SK-N-SH treated with all-trans-retinoic acid at 6 μM for 48 hours (cell line): ENCODE measurements around the gene SCYL3.

Source experiments
- ARNTL ChIP-seq: fragments of 450-650 bp; formaldehyde crosslinking; IDR thresholded peaks from 2 replicates; pipeline ENCODE4 v1.5.0; 2020; ENCODE audit warnings: low read depth, mild to moderate bottlenecking, moderate library complexity, borderline replicate concordance
- CREB5 ChIP-seq: fragments of 250-450 bp; sonication (Bioruptor Pico); IDR thresholded peaks from 2 replicates; pipeline ENCODE4 v1.5.1; 2020; ENCODE audit warnings: low read depth, mild to moderate bottlenecking, moderate library complexity
- CSRNP3 ChIP-seq: fragments of 250-450 bp; sonication (Bioruptor Pico); IDR thresholded peaks from 2 replicates; pipeline ENCODE4 v1.5.1; 2021; ENCODE audit warnings: mild to moderate bottlenecking, moderate library complexity
- GLIS3 ChIP-seq: fragments of 250-450 bp; sonication (Bioruptor Pico); IDR thresholded peaks from 2 replicates; pipeline ENCODE4 v1.5.0; 2020; ENCODE audit warnings: mild to moderate bottlenecking, moderate library complexity
- POU6F1 ChIP-seq: fragments of 250-450 bp; sonication (Bioruptor Pico); IDR thresholded peaks from 2 replicates; pipeline ENCODE4 v1.8.0; 2021; ENCODE audit warnings: low read depth, mild to moderate bottlenecking, moderate library complexity, borderline replicate concordance
- ZFP3 ChIP-seq: fragments of 250-450 bp; sonication (Bioruptor Pico); IDR thresholded peaks from 2 replicates; pipeline ENCODE4 v1.5.0; 2020; ENCODE audit warnings: mild to moderate bottlenecking, moderate library complexity
- ZFP30 ChIP-seq: fragments of 450-650 bp; formaldehyde crosslinking; IDR thresholded peaks from 2 replicates; pipeline ENCODE4 v1.5.0; 2022; ENCODE audit warnings: mild to moderate bottlenecking, moderate library complexity
- ZNF70 ChIP-seq: fragments of 450-650 bp; formaldehyde crosslinking; IDR thresholded peaks from 2 replicates; pipeline ENCODE4 v1.5.0; 2020; ENCODE audit warnings: mild to moderate bottlenecking, moderate library complexity
- ZNF8 ChIP-seq: fragments of 450-650 bp; formaldehyde crosslinking; IDR thresholded peaks from 2 replicates; pipeline ENCODE4 v1.5.0; 2020; ENCODE audit warnings: mild to moderate bottlenecking, moderate library complexity

- no peak for TF ChIP-seq CREB5 (CRISPR knock-in tag)
- no peak for TF ChIP-seq ZFP3
- no peak for TF ChIP-seq GLIS3 (CRISPR knock-in tag)
- no peak for TF ChIP-seq ZNF70 (CRISPR knock-in tag)
- TF ChIP-seq CSRNP3 (CRISPR knock-in tag) = no peak
- no peak for TF ChIP-seq ARNTL (CRISPR knock-in tag)
- TF ChIP-seq POU6F1 (CRISPR knock-in tag) = no peak
- no peak for TF ChIP-seq ZNF8 (CRISPR knock-in tag)
- no peak for TF ChIP-seq ZFP30 (CRISPR knock-in tag)
Observed at GRCh38 chr1:169860750-169861149, 32.9 kb downstream of the SCYL3 start.
